Measurements from ENCODE around the gene ILDR2.

The ILDR2 gene

DNA sequence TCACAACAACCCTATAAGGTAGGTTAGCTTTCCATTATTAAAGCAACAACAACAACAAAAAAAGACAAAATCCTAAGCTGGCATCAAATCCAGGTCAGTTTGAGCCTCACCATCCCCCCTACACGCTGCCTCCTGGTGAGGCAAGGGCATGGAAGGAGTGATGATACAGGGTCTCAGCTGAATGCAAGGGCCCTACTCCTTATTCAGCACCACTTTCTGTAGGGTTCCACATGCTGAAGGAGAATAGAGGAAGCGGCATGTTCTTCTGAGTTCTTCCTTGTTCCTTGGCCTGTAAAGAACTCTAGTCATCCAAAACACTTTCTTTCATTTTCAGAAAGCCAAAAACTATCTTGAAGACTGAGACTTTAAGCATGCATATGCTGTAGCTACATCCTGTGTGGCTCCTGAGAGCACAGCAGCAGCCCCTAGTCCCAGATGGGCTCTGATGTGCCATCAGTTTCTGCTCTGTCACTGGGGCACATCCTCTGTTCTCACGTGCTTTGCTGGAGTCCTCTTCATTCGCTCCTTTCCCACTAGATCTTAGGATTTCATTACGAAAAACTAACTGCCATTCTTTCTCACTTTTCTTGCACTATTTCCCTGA, 6.2 kb downstream of the ILDR2 start:
- DNase-seq = no peak

DNA sequence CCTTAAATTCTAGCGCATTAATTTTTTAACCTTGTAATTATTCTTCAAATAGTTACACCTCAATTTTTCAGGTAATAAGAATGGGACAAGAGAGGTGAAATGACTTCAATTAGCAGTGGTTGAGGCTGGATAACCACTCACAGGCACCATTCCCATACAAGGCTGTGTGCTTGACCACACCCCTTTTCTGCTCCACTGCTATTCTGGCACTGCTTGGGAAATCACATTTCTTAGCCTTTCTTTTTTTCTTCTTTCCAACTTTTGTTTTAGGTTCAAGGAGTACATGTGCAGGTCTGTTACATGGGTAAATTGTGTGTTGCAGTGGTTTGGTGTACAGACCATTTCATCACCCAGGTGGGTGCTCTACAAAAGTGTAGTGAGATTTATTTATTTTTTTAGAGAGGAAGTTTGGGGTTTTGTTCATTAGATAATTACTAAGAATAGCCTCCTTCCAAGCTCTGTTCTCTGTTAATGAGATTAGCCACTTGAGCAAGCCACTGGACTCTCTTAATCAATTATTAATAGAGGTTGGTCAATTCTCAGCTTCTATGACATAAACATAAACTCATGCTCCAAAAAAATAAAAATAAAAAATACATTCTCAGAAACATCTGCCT, 14.4 kb downstream of the ILDR2 start:
- DNase-seq = no peak

DNA sequence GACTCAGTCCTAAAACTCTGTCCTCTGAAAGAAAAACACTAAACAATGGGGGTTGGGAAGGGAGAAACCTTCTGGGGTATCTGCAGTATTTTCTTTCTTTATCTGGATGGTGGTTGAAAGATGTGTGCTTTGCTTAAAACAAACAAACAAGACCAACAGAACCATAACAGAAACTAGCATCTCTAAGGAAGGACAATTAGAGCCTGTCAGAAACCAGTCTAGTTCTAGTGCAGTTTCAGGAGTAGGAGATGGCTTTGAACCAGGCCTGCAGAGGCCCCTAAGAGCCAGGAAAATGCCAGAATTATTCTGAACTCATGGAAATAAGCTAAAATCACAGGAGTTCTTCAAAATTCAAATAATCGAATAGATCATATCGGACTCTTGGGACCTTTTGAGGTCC, 18.5 kb downstream of the ILDR2 start:
- DNase-seq = no peak

DNA sequence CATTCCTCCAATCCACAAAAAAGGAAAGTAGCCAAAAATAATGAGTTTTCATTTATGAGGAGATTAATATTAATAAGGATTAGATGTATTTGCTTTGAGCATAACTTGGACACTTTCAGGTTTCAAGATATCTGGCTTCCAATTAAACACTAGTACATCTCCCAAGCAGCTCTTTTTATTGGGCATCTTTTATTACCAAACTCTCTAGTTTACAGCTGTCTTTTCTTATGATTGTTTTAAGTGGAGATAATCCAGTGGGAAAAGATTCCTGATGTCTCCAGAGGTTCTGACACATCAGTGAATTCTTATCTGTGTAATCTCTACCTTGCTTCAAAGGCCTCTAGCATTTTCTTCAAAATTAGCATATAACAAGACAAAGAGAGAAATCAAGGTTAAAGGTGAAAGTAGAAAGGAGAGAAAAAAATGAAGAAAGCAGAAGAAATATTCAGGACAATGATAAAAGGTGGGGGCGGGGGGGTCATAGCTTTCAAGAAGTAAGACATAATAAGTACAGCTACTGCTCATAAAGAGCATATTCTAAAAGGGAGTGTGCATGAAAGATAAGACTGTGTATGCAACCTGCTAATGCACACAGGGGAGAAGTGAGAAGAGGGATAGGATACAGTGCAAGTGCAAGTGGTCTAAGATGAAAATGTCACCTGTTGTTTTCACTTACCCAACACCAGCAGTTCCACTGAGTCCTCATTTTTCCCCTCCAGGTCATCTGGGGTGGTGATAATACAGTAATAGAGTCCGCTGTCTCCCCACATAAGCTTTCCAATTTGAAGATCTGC, 19.1 kb downstream of the ILDR2 start:
- DNase-seq = no peak

DNA sequence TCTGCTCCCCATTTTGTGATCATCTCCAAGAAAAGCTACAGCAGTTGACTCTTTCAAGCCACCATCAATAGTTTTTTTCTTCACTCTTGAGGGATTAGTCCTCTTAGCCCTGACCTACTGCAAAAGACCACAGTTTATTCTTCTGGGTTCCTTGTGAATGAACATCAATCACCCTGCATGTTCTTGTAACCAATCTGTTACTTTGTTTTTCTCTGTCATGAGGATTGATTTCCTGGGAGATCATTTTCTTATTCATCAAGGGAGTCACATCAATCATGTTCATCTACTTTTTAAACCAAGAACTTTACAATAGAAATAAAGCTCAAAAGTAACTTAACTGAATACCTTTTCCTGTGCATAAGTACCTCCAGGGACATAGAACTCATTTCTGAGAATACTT, 21.8 kb downstream of the ILDR2 start:
- no peak for DNase-seq

DNA sequence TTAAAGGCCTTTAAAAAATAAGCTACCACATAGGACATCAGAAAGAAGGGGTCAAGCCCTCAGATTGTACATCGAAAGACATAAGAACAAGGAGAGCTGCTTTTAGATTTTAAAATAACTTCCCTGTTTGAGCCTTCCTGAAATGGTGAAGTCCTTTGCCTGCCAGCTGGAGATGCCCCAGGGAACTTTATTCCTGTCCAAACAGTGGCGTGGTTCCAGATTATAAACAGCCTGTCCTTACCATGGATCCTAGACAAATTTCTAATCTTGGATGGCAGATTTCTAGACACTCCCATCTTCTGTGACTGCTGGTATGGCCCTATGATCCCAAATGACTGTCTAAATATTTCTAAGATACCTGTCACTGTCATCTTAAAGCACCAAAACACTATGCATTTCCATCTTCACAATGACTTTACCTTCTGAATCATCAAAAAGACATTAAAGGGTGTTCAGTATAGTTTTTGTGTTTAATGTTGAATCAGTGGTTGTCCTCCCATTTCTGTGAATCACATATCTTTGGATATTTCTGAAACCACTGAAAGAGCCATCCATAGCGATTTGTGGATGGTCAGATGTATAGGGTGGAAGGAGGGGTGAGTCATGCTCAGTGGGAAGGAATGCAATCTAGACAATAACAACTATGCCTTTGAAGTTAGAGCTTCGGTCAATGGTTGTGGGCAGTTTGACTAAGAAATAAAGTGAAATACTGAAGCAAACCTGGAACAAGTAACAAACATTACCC, 23.2 kb downstream of the ILDR2 start:
- DNase-seq = no peak

DNA sequence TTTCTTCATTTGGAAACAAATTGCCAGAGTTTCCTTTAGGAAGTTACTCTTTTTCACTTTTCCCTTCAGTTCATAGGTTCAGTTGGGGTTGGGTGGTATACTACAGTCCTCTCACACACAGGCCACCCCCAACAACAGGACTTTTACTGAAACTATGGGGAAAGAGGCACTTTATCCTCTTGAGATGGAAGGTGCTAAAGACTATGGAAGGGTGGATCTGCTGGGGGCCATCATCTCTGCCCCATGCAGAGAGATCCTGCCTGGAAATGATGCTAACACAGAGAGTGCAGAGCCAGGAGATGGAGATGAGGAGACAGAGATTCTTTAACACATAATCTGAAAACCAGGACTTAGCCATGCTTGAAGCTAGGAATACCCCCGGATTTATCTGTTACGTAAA, 24.3 kb downstream of the ILDR2 start:
- DNase-seq = no peak

DNA sequence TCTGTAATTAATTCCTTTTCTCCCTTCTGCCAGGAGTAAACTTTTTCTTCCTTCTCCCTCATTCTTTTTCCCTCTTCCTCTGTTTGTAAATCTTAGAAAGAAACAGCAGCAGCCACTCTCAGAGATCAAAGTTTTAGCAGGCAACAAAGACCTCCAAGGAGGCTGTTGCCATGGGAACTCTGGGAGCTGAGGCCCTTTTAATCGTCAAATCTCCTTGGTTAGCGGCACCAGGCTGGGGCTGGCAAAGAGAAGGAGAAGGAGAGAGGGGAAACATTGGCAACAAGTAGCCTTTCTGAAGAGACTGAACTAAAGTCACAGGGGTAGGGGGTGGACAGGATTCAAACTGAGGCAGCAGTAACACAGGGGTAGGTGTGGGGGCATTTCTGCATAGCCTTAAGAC, 25.2 kb downstream of the ILDR2 start:
- DNase-seq = no peak

DNA sequence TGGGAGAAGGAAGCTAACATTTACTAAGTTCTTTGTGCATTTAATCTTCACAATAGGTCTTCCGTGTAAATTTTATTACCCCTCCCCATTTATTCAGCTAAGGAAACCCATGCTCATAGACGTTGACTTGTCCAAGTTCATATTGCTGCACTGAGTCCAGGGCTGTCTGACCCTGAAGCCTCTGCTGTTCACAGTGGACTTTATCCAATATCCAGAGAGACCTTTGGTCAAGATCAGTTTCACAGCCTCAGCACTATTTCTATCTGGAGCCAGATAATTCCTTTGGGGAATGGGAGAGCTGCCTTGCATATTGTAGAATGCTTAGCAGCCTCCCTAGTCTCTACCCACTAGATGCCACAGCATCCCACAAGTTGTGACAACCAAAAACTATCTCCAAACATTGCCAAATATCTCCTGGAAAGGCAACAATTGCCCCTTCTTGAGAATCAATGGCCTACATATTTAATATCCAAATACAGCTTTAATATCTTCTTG, 26.4 kb downstream of the ILDR2 start:
- no peak for DNase-seq

DNA sequence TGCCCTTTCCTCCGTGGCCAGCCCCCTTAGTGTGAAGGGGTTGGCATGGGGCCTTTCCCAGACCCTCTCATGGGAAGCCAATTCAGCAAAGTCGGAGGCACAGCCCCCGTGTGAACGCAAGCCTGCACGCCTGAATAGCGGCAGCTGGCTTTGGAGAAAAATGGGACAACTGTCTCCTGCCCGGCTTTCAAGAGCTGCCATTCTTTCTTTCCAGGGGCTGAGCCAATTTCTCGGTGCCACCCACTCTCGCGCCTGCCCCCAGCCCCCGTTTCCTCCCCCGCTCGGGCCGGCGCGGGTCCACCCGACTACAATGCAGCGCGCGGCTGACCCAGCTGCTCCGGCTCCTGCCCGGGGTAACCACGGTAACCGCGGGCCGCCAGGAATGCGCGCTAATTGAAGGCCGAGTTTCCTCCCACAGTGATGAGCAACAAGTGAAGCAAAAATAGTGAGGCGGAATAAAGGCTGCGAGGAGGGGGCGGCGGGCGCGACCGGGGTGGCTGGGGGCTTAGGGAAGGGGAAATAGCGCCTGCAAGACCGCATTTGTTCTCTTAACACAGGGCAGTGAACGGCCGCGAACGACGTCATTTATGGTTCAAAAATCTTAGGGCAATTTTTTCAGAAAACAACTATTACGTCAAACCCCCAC, 27.8 kb downstream of the ILDR2 start:
- DNase-seq = no peak

DNA sequence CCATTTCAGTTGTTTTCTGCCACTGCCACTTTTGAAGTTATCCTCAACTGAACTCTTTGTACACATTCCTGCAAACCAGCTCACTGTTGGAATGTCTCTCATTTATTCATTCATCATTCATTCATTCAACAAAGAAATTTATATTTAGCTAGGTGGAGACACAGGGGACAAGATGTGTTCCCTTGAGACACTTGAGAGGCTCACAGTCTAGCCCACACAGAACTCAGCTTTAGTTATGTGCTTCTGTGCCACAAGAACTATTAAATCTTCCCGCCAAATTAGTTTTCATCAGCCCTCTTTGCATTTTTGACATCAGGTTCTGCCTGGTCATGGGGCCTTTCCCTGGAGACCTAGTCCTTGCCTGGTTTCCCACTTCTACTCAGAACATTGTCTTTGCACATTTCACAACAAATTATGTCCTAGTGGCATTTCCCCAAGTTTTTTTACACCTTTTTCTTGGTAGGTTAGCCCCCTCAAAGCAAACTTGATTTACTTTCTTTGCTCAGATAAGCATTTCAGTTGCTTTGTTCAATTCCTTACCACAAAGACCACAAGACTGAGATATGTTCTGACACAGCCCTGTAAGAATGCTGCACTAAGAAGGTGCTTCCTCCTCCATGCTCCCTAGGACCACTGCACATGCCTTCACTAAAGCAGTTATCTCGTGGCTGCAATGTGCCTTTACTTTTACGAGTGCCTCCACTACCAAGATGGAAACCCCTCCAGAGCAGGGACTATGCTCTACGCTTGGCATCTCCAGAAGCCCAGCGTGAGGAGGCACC, 31.0 kb downstream of the ILDR2 start:
- no peak for DNase-seq

DNA sequence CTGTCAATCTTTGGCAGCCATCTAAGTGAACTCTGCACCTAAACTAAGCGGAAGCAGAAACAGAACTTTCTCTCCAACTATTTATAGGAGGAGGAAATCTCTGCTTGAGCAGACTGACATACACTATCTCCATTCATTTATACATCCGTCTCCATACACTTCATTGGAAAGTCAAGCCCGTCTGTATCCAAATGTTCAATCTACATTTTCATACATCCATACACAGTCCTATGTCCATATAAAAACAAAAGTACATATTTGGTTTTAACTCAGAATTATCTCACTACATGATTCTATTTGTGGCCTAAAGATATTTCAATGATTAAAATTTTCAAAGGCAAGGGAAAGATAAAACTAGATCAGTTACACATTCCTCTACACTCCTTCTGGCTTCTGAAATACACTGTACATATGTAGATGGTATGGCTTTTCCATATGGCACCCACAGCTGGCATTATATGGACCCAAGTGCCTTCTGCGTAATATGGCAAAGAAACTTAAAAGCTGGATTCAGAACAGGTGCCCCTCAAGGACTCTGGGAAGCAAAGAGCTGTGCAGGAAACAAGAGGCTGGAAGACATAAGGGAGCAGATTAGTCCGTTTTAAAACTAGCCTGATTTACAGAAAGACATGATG, 35.5 kb downstream of the ILDR2 start:
- DNase-seq = no peak

DNA sequence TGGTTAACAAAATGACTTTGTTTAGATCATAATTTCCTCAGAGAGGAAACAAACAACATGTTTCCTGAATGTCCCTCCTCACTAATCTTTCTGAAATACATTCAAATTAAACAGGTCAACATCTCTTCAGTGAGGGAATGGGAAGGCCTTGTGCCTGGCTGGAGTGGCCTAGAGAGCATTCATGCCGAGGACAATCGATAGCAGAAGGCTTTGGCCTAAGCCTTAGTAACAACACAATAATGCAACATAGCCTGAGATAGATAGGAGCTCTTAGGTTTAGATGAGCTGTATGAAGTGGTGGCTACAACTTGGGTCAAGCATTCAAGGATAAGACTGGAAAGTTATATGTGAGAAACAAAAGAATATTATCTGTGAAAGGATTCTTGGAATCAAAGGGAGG, 37.4 kb downstream of the ILDR2 start:
- DNase-seq = no peak

DNA sequence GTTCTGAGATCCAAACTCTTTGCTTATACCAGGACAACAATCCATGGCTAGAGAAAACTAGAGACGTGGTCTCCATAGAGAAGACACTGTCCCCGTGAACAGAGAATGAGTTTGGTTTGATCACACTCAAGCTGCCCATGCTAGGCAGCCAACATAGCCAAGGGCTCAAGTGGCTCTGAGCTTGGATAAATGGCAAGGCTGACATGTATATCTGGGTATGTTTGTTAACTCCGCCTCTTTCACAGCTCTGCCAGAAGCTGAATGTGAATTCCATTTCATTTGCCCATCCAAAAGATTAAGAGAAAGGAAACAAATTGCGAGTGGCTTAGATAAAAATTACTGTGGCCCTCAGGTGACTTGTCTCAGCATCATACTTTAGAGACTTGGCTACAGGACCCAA, 38.0 kb downstream of the ILDR2 start:
- DNase-seq = no peak

DNA sequence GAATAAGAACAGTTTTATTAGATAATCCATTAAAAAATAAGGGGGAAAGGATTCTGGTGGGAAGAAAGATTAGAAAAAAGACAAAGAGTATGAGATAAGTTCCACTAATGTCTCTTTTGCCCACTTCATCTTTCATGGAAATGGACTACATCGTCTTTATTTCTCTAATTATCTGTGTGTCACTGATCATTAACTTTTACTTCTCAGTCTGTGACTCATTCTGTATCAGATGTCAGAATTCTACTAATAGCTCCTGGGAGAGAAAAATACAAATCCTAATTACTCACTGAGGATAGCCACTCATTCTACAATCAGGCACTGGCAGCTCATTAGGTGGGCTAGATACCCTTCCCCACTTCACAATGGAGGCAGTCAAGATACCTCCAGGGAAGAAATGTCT, 41.7 kb downstream of the ILDR2 start:
- no peak for DNase-seq

DNA sequence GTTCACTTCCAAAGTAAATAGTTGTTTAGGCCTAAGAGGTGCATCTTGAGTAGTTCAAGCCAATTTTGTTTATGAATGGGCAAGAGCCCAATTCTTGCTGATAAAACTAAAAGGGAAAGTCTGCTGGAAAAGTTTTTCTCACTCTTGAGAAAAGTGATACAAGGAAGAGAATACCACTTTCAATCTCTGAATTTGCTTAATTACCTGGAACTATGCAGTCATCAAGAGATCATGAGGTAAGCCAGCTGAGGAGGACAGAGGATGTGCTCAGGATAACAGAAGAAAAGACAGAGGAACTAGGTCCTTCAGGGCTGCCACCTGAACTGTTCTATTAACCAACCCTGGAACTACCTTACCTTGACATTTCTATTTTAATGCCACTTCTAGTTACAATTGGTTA, 42.2 kb downstream of the ILDR2 start:
- no peak for DNase-seq

DNA sequence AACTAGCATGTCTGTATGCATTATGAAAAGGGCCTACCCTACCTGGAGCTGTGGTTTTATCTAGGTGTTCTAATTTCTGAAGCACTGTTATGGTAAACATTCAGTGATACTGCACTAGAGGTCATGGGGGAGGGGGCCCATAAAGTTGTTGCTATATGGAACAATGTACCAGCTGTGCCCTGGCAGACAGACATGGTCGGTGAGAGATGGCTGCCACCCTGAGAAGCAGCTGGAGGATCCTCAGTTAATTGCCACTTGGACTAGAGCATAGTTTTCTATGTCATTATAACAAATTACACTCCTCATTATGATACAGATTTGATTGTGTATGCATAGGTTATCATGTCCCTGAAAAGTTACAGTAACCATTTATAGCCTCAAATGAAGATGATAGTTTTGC, 45.4 kb downstream of the ILDR2 start:
- DNase-seq = no peak

DNA sequence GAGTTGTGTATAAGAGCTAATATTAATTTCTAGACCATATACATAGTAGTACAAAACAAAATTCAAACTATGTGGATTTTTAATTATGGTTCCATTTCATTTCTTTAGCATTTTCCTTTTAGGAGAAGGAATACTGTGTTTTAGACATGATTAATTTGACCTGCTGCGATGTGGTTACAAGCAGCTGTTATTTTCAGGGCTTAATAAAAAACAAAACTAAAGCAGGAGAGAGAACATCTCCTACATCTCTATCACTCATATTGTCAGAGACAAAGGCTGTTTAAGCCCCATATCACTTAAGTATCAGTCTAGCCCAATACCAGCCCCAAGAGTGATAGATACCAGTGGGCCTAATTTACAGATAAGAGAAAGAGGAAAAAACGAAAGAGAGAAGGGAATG, 47.6 kb downstream of the ILDR2 start:
- no peak for DNase-seq

DNA sequence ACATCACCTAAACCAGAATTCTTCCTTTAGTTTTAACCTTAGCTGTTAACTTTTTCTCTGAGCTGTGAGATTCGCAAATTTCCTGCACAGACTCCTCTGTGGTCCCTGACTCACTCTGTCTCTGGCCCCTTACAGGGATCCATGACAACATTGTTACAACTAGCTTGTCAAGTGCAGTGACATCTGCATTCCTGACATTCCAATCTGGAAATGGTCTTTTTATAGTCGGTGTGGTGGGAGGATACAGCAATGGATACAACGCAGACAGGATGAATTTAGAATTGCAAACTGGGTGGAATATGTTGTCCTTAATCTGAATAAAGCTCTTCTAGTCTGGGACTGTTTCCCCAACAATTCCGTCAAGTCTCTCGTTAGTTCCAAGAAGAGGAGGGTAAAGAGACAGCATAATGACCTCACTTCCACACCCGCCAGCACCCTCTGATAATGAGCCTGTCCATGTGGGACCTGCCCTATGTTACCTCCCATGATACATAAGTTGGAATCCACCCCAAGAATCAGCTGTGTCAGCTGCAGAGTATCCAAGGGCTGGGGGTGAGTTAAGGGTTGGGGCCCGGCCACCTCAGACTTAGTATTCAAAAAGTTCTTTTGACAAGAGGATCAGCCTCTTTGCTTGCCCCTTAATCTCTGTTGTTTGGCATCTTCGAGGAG, 49.4 kb downstream of the ILDR2 start:
- DNase-seq = no peak

DNA sequence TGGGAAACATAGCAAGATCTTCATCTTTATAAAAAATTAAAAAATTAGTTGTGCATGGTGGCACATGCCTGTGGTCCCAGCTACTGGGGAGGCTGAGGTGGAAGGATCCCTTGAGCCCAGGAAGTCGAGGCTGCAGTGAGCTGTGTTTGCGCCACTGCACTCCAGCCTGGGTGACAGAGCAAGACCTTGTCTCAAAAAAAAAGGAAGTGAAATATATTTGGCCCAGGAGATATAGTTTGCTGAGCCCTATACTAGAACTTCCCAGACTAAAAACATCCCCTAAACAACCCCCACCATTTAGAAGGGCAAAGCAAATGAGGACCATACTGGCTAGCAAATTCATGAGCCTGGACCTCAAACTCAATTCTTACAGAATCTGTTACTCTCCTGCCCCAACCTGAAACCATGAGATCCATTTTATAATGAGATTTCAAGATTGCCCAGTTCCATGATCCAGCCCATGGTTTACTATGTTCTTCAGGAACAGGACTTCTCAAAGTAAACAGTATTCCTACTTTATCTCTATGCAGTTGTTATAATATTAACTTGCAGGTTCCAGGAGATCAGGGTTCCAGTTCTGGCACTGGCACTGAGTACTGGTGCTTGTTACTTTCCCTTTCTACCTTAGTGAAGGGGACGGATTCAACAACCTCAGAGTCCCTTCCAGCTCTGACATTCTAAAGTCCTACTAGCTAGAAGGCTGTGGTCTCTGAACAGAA, 50.4 kb downstream of the ILDR2 start:
- DNase-seq = no peak
